ENCODE results near the gene UBE2O. TPM values are rescaled to one million over a fixed set of nuclear protein-coding genes. Genes with fewer than 3 reads are reported as not detected.
"Not testable (repeated sequence)": the region's sequence is repeated elsewhere in the genome, so short reads cannot be mapped to it uniquely, and the experiment has no call there.

Gene UBE2O
- total RNA-seq, 1 donor from 2014 or later: 43.8 TPM

DNA sequence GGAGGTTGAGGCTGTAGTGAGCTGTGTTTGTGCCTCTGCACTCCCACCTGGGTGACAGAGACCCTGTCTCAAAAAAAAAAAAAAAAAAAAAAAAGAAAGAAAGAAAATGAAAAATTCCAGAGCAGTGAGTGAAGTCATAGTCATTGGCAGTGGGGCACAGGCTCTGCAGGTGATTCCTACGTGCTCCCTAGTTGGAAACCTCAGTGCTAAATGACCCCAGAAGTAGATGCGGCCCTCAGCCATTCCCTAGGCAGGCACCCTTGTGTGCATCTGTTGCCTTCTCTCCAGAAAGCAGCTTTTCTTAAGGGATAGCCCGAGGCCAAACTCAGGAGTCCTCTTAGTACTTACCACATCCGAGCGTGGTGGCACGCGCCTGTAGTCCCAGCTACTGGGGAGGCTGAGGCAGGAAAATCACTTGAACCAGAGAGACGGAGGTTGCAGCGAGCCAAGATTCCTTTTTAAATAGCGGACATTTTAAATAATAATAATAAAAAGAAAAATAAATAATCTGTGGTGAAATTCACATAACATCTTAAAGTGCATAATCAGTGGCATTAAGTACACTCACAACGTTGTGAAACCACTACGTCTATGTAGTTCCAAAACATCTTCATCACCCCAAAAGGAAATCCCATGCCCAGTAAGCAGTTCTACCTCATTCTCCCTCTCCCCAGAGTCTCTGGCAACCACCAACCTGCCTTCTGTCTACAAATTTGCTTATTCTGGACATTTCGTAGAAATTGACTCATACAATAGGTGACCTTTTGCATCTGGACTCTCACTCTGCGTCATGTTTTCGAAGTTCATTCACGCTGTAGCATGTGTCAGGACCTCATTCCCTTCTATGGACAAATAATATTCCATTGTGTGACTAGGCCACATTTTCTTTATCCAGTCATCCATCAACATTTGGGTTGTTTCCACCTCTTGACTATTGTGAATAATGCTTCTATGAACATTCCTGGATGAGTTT, 81.0 kb downstream of the UBE2O start:
- no peak overlapping the region for H3K27ac Mint-ChIP-seq
- DNase-seq: no peak
- H3K4me3 Mint-ChIP-seq: no peak overlapping the region
- intact Hi-C loops (cut with micrococcal nuclease): no loop called here
- H3K4me1 Mint-ChIP-seq: no peaks in the 10 kb centered on the region
- peaks cover 1% of the 10 kb centered on the region for H3K27me3 Mint-ChIP-seq
- no peaks in the 10 kb centered on the region for H3K36me3 Mint-ChIP-seq (ENCODE audit: low read depth)
- H3K9me3 Mint-ChIP-seq: no peaks in the 10 kb centered on the region

DNA sequence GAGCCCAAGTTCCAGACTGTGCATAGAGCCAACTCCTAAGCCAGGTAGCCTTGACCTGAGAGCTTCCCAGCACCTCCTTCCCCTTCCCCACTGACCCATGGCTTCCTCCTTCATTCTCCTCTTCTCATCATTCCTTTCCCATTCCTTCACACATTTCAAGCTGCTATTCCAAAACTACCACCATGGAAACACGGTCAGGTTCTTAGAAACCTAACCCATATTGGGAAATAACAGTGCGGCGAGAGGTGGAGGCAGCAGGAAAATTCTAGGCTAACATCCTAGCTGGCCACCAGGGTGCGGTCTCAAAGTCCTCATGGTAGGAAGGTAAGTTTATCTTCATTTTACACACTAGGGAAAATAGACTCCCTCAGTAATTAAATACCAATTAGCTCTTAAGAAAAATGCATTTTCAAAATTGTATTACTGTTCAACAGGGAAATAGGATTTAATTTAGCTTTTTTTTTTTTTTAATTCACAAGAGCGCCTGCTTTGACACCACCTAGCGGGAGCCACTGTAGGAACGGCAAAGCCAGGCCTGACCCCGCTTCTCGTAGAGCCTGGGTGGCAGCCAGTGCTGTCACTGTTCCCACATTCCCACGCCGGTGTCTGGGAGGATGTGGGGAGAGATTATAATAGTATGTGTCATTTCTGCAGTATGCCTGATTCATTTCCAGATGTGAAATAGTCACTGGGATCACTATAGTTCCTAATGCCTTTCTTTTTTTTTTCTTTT, 82.5 kb downstream of the UBE2O start:
- Mint-ChIP-seq H3K4me3 (no peak overlapping the region), H3K36me3 (ENCODE audit: low read depth) (no peaks in the 10 kb centered on the region), H3K4me1 (peaks cover 2% of the 10 kb centered on the region), H3K9me3 (no peaks in the 10 kb centered on the region), H3K27ac (no peak overlapping the region), H3K27me3 (peaks cover 1% of the 10 kb centered on the region)
- DNase-seq: no peak
- intact Hi-C loops (cut with micrococcal nuclease): no loop called here

DNA sequence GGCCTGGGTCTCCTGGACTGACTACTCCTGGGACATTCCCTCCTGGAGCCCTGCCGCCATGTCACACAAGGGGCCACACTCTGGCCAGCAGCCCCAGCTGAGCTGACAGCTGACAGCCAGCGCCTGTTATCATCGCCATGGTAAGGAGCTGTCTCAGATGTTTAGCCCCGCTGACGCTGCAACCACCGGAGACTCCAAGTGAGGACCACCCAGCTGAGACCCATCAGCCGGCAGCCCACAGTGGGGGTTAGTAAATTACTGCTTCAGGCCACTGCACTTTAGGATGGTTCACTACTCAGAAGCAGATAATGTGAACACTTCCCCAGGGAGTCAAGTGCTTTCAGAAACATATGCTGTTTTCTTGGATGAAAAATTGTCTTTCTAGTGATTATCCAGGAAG, 83.1 kb downstream of the UBE2O start:
- peaks cover 2% of the 10 kb centered on the region for H3K4me1 Mint-ChIP-seq
- no peak for DNase-seq
- intact Hi-C loops (cut with micrococcal nuclease): no loop called here
- H3K36me3 Mint-ChIP-seq (ENCODE audit: low read depth): no peaks in the 10 kb centered on the region
- peaks cover 1% of the 10 kb centered on the region for H3K27me3 Mint-ChIP-seq
- no peak overlapping the region for H3K27ac Mint-ChIP-seq
- H3K9me3 Mint-ChIP-seq: no peaks in the 10 kb centered on the region
- no peak overlapping the region for H3K4me3 Mint-ChIP-seq

DNA sequence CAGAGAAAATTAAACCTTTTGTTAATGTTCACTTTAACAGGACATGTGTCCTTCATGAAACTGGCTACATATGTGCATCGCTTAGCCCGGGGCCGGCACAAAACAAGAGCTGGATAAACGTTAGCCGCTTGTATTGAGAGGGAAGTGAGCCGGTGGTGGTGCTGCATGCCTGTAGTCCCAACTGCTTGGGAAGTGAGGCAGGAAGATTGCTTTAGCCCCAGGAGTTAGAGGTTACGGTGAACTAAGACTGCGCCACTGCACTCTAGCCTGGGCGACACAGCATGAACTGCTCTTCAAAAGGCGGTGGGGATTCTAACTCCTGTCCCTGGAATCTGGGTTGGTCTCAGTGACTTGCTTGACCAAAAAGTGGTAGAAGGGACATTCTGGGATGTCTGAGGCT, 83.6 kb downstream of the UBE2O start:
- no peak for DNase-seq
- H3K27ac Mint-ChIP-seq: no peak overlapping the region
- H3K9me3 Mint-ChIP-seq: no peaks in the 10 kb centered on the region
- intact Hi-C loops (cut with micrococcal nuclease): no loop called here
- H3K27me3 Mint-ChIP-seq: peaks cover 1% of the 10 kb centered on the region
- H3K36me3 Mint-ChIP-seq (ENCODE audit: low read depth): no peaks in the 10 kb centered on the region
- H3K4me1 Mint-ChIP-seq: peaks cover 2% of the 10 kb centered on the region
- no peak overlapping the region for H3K4me3 Mint-ChIP-seq

DNA sequence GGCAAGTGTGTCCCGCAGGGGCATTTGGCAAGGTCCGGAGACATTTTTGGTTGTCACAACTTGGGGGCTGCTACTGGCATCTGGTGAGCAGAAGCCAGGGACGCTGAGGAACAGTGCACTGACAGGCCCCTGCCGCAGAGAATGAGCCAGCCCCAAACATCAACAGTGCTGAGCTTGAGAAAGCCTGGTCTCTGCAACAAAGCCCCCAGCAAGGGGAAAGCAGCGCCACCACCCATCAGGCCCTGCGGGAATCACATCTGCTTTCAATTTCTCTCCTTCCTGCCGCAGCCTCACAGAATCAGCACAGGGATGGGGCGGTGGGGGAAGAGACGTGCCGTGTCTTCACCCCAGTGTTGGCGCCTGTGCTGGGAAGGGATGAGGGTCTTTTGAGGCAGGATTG, 84.4 kb downstream of the UBE2O start:
- H3K4me3 Mint-ChIP-seq: no peak overlapping the region

DNA sequence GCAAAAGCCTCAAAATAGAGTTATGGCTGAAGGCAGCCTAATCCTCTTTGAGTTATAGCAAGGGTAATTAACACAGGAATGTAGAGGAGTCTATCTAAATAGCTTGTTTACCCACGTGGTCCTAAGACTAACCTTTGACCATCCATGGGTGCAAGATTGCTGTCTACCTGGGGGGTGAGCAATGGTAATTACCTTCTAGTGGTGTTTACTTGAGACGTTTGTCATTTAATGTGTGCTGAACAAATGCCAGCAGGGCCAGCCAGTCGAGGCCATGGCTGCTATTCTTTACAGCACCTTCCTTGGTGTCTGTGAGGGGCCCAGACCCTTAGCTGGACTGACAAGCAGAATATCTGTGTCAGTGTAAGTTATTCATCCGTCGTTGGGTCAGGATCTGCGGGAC, 85.3 kb downstream of the UBE2O start:
- no peak for DNase-seq
- intact Hi-C loops (cut with micrococcal nuclease): no loop called here
- Mint-ChIP-seq H3K36me3 (ENCODE audit: low read depth) (no peaks in the 10 kb centered on the region), H3K4me3 (no peak overlapping the region), H3K27me3 (peaks cover 1% of the 10 kb centered on the region), H3K27ac (no peak overlapping the region), H3K4me1 (peaks cover 2% of the 10 kb centered on the region), H3K9me3 (no peaks in the 10 kb centered on the region)

More for the DNA sequence above, 84.4 kb downstream of the UBE2O start:
- no peaks in the 10 kb centered on the region for H3K9me3 Mint-ChIP-seq
- H3K27ac Mint-ChIP-seq: no peak overlapping the region
- H3K4me1 Mint-ChIP-seq: peaks cover 2% of the 10 kb centered on the region
- intact Hi-C loops (cut with micrococcal nuclease): no loop called here
- DNase-seq: no peak
- no peaks in the 10 kb centered on the region for H3K36me3 Mint-ChIP-seq (ENCODE audit: low read depth)
- peaks cover 1% of the 10 kb centered on the region for H3K27me3 Mint-ChIP-seq

DNA sequence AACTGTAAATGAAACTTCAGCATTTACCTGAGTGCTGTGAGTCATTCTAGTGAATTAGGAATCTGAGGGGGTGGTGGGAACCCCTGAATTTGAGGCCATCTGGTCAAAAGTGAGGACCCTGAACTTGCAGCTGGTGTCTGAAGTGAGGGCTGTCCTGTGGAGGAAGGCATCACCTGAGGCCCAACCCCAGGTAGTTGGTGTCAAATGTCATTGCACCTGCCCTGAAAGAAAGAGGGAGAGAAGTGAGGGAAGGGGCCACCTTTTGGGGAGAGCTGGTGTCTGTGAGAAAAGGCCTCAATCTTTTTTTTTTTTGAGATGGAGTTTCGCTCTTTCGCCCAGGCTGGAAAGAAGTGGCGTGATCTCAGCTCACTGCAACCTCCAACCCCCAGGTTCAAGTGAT, 86.7 kb downstream of the UBE2O start:
- no peak for DNase-seq
- Mint-ChIP-seq H3K4me3 (no peak overlapping the region), H3K9me3 (no peaks in the 10 kb centered on the region), H3K36me3 (ENCODE audit: low read depth) (no peaks in the 10 kb centered on the region), H3K27ac (no peak overlapping the region), H3K27me3 (peaks cover 1% of the 10 kb centered on the region), H3K4me1 (peaks cover 2% of the 10 kb centered on the region)
- intact Hi-C loops (cut with micrococcal nuclease): no loop called here

DNA sequence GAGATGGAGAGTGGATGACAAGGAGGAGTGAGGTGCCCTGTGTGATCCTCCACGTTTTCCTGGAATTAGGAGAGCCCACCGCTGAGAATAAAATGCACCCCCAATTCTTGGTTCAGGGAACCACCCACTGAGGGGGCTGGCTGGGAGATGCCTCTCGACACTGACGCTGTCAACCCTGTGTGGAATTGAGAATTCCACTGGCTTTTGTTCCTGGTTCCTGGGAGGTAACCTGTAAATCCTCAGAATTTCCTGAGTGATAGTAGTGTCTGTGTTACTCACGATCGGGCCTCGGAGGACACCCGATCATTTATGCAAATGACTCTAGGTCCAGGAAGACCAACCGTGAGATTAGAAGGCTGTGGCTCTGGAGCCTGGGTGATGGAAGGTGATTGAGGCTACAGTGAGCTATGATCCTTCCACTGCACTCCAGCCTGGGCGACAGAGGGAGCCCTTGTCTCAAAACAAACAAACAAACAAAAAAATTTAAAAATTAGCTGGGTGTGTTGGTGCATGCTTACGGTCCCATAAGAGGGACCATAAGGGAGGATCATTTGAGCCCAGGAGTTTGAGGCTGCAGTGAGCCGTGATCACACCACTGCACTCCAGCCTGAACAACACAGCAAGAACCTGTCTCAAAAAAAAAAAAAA, 87.6 kb downstream of the UBE2O start:
- intact Hi-C loops (cut with micrococcal nuclease): no loop called here
- DNase-seq: no peak
- Mint-ChIP-seq H3K4me1 (peaks cover 2% of the 10 kb centered on the region), H3K27ac (no peak overlapping the region), H3K9me3 (no peaks in the 10 kb centered on the region), H3K27me3 (peaks cover 1% of the 10 kb centered on the region), H3K36me3 (ENCODE audit: low read depth) (no peaks in the 10 kb centered on the region), H3K4me3 (no peak overlapping the region)

DNA sequence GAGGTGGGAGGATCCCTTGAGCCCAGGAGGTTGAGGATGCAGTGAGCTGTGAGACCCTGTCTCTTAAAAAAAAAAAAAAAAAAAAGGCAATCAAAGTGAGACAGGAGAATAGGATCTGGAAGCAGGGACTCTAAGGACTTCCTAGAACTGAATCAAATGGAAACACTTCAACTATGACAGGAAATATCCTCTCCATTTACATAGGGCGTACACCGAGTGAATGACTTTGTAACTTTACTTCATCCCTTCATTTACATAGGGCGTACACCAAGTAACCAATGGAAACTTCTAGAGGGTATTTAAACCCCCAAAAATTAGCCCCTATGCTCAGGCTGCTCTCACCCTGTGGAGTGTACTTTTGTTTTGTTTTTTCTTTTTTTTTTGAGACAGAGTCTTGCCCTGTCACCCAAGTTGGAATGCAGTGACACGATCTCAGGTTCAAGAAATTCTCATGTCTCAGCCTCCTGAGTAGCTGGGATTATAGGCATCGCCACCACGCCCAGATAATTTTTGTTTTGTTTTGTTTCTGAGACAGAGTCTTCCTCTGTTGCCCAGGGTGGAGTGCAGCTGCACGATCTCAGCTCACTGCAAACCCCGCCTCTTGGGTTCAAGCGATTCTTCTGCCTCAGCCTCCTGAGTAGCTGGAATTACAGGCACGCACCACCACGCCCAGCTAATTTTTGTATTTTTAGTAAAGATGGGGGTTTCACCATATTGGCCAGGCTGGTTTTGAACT, 89.7 kb downstream of the UBE2O start:
- Mint-ChIP-seq H3K36me3 (ENCODE audit: low read depth) (no peaks in the 10 kb centered on the region), H3K4me3 (no peak overlapping the region), H3K27me3 (no peaks in the 10 kb centered on the region), H3K27ac (no peak overlapping the region), H3K9me3 (no peaks in the 10 kb centered on the region), H3K4me1 (peaks cover 2% of the 10 kb centered on the region)
- intact Hi-C loops (cut with micrococcal nuclease): no loop called here
- no peak for DNase-seq

DNA sequence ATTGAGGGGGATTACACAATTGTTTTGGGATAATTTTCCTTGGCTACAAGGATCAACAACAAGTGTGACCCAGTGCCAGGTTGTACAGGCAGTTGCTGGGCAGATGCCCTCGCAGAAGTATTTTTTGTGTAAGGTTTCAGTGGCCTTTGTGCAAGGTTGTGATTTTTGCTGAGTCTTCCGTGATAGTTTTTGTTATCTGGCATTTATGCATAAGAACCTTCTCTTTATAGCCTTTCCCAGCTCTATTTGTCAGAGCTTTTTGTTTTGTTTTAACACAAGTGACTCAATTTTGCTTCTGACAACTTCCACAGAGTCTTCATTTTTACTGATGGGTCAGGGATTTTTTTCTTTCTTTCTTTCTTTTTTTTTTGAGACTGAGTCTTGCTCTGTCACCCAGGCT, 92.5 kb downstream of the UBE2O start:
- no peaks in the 10 kb centered on the region for H3K36me3 Mint-ChIP-seq (ENCODE audit: low read depth)
- no peaks in the 10 kb centered on the region for H3K9me3 Mint-ChIP-seq
- peaks cover 6% of the 10 kb centered on the region for H3K4me1 Mint-ChIP-seq
- H3K27ac Mint-ChIP-seq: no peak overlapping the region
- no peak overlapping the region for H3K4me3 Mint-ChIP-seq
- H3K27me3 Mint-ChIP-seq: peaks cover 3% of the 10 kb centered on the region
- DNase-seq: no peak
- intact Hi-C loops (cut with micrococcal nuclease): no loop called here

DNA sequence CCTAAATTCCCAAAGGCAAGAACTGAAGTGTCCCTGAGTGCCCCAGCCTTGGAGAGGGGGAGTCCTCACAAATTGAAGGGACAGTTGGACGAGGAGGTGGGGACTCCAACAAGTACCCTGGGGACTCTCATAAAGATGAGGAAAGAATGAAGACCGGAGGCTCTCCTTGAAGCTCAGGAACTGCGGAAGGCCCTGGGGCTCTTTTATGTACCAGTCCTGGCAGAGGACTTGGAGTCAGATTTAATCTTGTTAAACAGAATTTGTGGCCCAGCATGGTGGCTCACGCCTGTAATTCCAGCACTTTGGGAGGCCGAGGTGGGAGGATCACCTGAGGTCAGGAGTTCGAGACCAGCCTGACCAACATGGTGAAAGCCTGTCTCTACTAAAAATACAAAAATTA, 93.2 kb downstream of the UBE2O start:
- H3K27ac Mint-ChIP-seq; H3K36me3 Mint-ChIP-seq (ENCODE audit: low read depth); H3K9me3 Mint-ChIP-seq; DNase-seq; intact Hi-C loops (cut with micrococcal nuclease); H3K27me3 Mint-ChIP-seq; H3K4me1 Mint-ChIP-seq; H3K4me3 Mint-ChIP-seq: not testable (repeated sequence)

DNA sequence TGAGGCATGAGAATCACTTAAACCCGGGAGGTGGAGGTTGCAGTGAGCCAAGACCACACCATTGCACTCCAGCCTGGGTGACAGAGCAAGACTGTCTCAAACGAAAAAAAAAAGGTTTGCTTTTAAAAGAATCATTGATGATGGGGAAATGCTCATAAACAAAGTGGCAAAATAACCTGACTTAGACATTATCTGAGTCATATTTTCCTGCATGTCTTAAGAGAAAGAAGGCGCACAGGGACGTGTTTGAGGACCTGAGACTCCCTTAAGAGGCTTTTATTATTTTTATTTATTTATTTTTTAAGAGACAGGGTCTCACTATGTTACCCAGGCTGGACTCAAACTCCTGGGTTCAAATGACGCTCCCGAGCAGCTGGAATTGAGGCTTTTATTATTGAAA, 93.6 kb downstream of the UBE2O start:
- H3K9me3 Mint-ChIP-seq: no peaks in the 10 kb centered on the region
- H3K27ac Mint-ChIP-seq: no peak overlapping the region
- H3K4me1 Mint-ChIP-seq: peaks cover 10% of the 10 kb centered on the region
- peaks cover 3% of the 10 kb centered on the region for H3K27me3 Mint-ChIP-seq
- H3K36me3 Mint-ChIP-seq (ENCODE audit: low read depth): no peaks in the 10 kb centered on the region
- no peak for DNase-seq
- intact Hi-C loops (cut with micrococcal nuclease): no loop called here
- no peak overlapping the region for H3K4me3 Mint-ChIP-seq

DNA sequence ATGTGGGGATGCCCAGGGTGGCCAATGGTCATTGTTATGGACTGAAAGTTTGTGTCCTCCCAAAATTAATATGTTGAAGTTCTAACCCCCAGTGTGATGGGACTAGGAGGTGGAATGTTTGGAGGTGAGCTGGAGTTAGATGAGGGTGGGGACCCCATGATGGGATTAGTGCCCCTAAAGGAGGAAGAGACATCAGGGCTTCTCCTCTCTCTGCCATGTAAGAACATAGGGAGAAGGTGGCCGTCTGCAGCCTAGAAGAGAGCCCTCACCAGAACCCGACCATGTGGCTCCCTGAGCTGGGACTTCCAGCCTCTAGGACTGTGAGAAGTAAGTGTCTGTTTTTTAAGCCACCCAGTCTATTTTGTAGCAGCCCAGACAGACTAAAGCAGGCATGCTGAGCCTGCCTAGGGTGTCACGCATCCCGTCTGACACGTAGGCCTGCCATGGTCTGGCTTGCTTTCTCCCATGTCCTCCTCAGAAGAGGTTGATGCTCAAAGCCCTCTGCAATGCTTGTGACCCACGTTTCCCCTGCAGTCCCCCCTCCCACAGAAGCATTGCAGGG, 95.3 kb downstream of the UBE2O start:
- Mint-ChIP-seq H3K36me3 (ENCODE audit: low read depth) (no peaks in the 10 kb centered on the region), H3K27me3 (peaks cover 3% of the 10 kb centered on the region), H3K27ac (no peak overlapping the region), H3K4me1 (peaks cover 16% of the 10 kb centered on the region), H3K9me3 (no peaks in the 10 kb centered on the region), H3K4me3 (no peak overlapping the region)
- no peak for DNase-seq
- intact Hi-C loops (cut with micrococcal nuclease): no loop called here

Measured in activated CD4-positive, alpha-beta T cell treated with anti-CD3 and anti-CD28 coated beads, Interleukin-2, amount 10 ng/mL, durations not matched to agents 24 days and 14 days (primary cell).